Liver (tissue), 9 donors: Measurements from ENCODE around the gene PCDH10. TPM values are rescaled to one million over a fixed set of nuclear protein-coding genes. Genes with fewer than 3 reads are reported as not detected.

ENCODE experiments used
- DNase-seq: peaks from one replicate; pipeline ENCODE4 v3.0.0-alpha.2; 2017; ENCODE audit warnings: low spot score
- H3K27ac ChIP-seq, 2 donors: one replicate each; pipeline ENCODE4 v1.7.0; 2013; ENCODE audit warnings: inconsistent platforms in 2 of 2, low read length in 2 of 2, control low read depth in 1 of 2, low read depth in 1 of 2, mild to moderate bottlenecking in 1 of 2
- H3K27me3 ChIP-seq, 4 donors: one replicate each; pipeline versions ENCODE4 v1.6.1 to v1.7.0; 2013; ENCODE audit warnings: low read length in 3 of 4, inconsistent platforms in 1 of 4, mild to moderate bottlenecking in 1 of 4, moderate library complexity in 1 of 4; ENCODE audit not compliant: control insufficient read depth in 4 of 4, insufficient read depth in 4 of 4
- H3K36me3 ChIP-seq, 4 donors: one replicate each; pipeline versions ENCODE4 v1.6.1 to v1.7.0; 2013; ENCODE audit warnings: low read length in 3 of 4, mild to moderate bottlenecking in 3 of 4, low read depth in 1 of 4, moderate library complexity in 1 of 4; ENCODE audit not compliant: control insufficient read depth in 4 of 4, insufficient read depth in 3 of 4
- H3K4me1 ChIP-seq, 4 donors: one replicate each; pipeline versions ENCODE4 v1.6.1 to v1.7.0; 2013; ENCODE audit warnings: low read length in 3 of 4, mild to moderate bottlenecking in 3 of 4, moderate library complexity in 1 of 4; ENCODE audit not compliant: control insufficient read depth in 4 of 4, insufficient read depth in 4 of 4
- H3K4me3 ChIP-seq, 3 donors: one replicate each; pipeline versions ENCODE4 v1.6.1 to v1.7.0; 2013; ENCODE audit warnings: low read length in 3 of 3, control low read depth in 1 of 3, low read depth in 1 of 3, mild to moderate bottlenecking in 1 of 3
- H3K9ac ChIP-seq, 2 donors: one replicate each; pipeline ENCODE4 v1.7.0; 2013; ENCODE audit warnings: low read length in 2 of 2, mild to moderate bottlenecking in 2 of 2, moderate library complexity in 2 of 2, control low read depth in 1 of 2, low read depth in 1 of 2
- H3K9me3 ChIP-seq, 4 donors: one replicate each; pipeline versions ENCODE4 v1.6.1 to v1.7.0; 2013; ENCODE audit warnings: low read length in 3 of 4; ENCODE audit not compliant: control insufficient read depth in 4 of 4
- ATF3 ChIP-seq: IDR thresholded peaks from 2 replicates; pipeline ENCODE4 v1.6.1; 2016; ENCODE audit warnings: antibody characterized with exemption
- EGR1 ChIP-seq, 2 donors: IDR thresholded peaks; 2 replicates each; pipeline ENCODE4 v1.6.1; 2016 to 2018; ENCODE audit warnings: antibody characterized with exemption in 2 of 2, low read depth in 2 of 2
- FOXA1 ChIP-seq: IDR thresholded peaks from 2 replicates; pipeline ENCODE4 v1.6.1; 2016; ENCODE audit warnings: antibody characterized with exemption
- FOXA2 ChIP-seq: IDR thresholded peaks from 2 replicates; pipeline ENCODE4 v1.6.1; 2016; ENCODE audit warnings: antibody characterized with exemption
- GABPA ChIP-seq, 2 donors: IDR thresholded peaks in 1 of 2; conservative IDR thresholded peaks in 1 of 2; 2 replicates each; pipeline ENCODE4 v1.6.1; 2016; ENCODE audit warnings: antibody characterized with exemption in 2 of 2, mild to moderate bottlenecking in 1 of 2, moderate library complexity in 1 of 2
- HNF4A ChIP-seq, 2 donors: conservative IDR thresholded peaks; 2 replicates each; pipeline ENCODE4 v1.6.1; 2016; ENCODE audit warnings: antibody characterized with exemption in 2 of 2, mild to moderate bottlenecking in 2 of 2
- HNF4G ChIP-seq: IDR thresholded peaks from 2 replicates; pipeline ENCODE4 v1.6.1; 2016; ENCODE audit warnings: antibody characterized with exemption
- JUND ChIP-seq, 2 donors: IDR thresholded peaks; 2 replicates each; pipeline ENCODE4 v1.6.1; 2016; ENCODE audit warnings: antibody characterized with exemption in 2 of 2
- NR2F2 ChIP-seq: IDR thresholded peaks from 2 replicates; pipeline ENCODE4 v1.6.1; 2016; ENCODE audit warnings: antibody characterized with exemption
- RAD21 ChIP-seq, 2 donors: IDR thresholded peaks; 2 replicates each; pipeline ENCODE4 v1.6.1; 2016; ENCODE audit warnings: antibody characterized with exemption in 2 of 2, mild to moderate bottlenecking in 2 of 2
- RXRA ChIP-seq, 2 donors: IDR thresholded peaks; 2 replicates each; pipeline ENCODE4 v1.6.1; 2017 to 2018; ENCODE audit warnings: antibody characterized with exemption in 2 of 2, mild to moderate bottlenecking in 1 of 2
- SP1 ChIP-seq: IDR thresholded peaks from 2 replicates; pipeline ENCODE4 v1.6.1; 2018; ENCODE audit warnings: antibody characterized with exemption, mild to moderate bottlenecking
- TAF1 ChIP-seq: conservative IDR thresholded peaks from 2 replicates; pipeline ENCODE4 v1.6.1; 2016; ENCODE audit warnings: antibody characterized with exemption, mild to moderate bottlenecking
- YY1 ChIP-seq: IDR thresholded peaks from 2 replicates; pipeline ENCODE4 v1.6.1; 2016; ENCODE audit warnings: antibody characterized with exemption, mild to moderate bottlenecking
- polyA plus RNA-seq, 2 donors: library from polyadenylated mRNA; stranded (reverse) in 1 of 2; unstranded in 1 of 2; fragments of 200-250 nt in 1 of 2; fragments of >200 nt in 1 of 2; fragmentation: Nextera tagmentation in 1 of 2; extraction: Ambion mirVana in 1 of 2; gene quantifications; one replicate each; pipeline versions ENCODE4 v1.2.1 to v1.2.3, GENCODE V29; 2013 to 2015
- total RNA-seq, 2 donors: library from RNA; depleted of rRNA; stranded (reverse); fragments of >200 nt; gene quantifications; one replicate each; pipeline ENCODE4 v1.2.3, GENCODE V29; 2014
- TF ChIP-seq, protein P1 (sequence below): IDR thresholded peaks from 2 replicates; pipeline ENCODE4 v1.6.1; 2016; ENCODE audit warnings: antibody characterized with exemption, mild to moderate bottlenecking
- TF ChIP-seq, protein P2 (sequence below): IDR thresholded peaks from 2 replicates; pipeline ENCODE4 v1.6.1; 2016; ENCODE audit warnings: antibody characterized with exemption
- TF ChIP-seq, protein P3 (sequence below): fragments of 150-350 bp; IDR thresholded peaks from 2 replicates; pipeline ENCODE4 v1.5.1; 2017; ENCODE audit warnings: improper control_type of control experiment, low read depth, low read length; ENCODE audit not compliant: missing input control
- TF ChIP-seq, protein P4 (sequence below): IDR thresholded peaks from 2 replicates; pipeline ENCODE4 v1.6.1; 2016; ENCODE audit warnings: antibody characterized with exemption
- donor health status: healthy.
- donor health status: healthy.
- donor health status: healthy.
- donor health status: healthy.
- donor health status: healthy.

The PCDH10 gene
- total and polyA plus RNA-seq, 4 donors, result under 0.01 to 0.09 (median 0.05) TPM; not detected in 1

DNA sequence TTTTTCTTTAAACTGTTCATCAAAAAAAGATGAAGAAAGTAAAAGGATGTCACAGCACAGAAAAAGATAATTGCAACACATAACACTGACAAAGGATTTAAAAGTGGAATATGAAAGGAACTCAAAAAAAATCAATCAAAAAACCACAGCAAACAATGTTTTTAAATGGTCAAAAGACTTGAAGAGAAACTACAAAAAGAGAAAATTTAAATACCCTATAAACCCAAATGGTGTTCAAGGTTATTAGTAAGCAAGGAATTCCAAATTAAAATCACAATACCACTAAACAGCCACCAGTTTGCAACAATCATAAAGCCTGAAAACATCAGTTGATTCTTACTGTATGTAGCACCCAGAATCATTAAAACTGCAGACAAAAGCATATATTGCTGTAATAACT is 36.5 kb upstream of the PCDH10 start:
- Histone ChIP-seq H3K4me1 (no peaks in the 10 kb centered on the region), H3K9me3 (no peaks in the 10 kb centered on the region), H3K4me3 (no peak overlapping the region), H3K27me3 (no peaks in the 10 kb centered on the region), H3K36me3 (no peaks in the 10 kb centered on the region), H3K27ac (no peak overlapping the region), H3K9ac (no peak overlapping the region)
- TF ChIP-seq, protein P1, sequence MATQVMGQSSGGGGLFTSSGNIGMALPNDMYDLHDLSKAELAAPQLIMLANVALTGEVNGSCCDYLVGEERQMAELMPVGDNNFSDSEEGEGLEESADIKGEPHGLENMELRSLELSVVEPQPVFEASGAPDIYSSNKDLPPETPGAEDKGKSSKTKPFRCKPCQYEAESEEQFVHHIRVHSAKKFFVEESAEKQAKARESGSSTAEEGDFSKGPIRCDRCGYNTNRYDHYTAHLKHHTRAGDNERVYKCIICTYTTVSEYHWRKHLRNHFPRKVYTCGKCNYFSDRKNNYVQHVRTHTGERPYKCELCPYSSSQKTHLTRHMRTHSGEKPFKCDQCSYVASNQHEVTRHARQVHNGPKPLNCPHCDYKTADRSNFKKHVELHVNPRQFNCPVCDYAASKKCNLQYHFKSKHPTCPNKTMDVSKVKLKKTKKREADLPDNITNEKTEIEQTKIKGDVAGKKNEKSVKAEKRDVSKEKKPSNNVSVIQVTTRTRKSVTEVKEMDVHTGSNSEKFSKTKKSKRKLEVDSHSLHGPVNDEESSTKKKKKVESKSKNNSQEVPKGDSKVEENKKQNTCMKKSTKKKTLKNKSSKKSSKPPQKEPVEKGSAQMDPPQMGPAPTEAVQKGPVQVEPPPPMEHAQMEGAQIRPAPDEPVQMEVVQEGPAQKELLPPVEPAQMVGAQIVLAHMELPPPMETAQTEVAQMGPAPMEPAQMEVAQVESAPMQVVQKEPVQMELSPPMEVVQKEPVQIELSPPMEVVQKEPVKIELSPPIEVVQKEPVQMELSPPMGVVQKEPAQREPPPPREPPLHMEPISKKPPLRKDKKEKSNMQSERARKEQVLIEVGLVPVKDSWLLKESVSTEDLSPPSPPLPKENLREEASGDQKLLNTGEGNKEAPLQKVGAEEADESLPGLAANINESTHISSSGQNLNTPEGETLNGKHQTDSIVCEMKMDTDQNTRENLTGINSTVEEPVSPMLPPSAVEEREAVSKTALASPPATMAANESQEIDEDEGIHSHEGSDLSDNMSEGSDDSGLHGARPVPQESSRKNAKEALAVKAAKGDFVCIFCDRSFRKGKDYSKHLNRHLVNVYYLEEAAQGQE, result no peak
- TF ChIP-seq RAD21 (IDR thresholded peaks at IDR 0.05), result no peak
- TF ChIP-seq, protein P2, sequence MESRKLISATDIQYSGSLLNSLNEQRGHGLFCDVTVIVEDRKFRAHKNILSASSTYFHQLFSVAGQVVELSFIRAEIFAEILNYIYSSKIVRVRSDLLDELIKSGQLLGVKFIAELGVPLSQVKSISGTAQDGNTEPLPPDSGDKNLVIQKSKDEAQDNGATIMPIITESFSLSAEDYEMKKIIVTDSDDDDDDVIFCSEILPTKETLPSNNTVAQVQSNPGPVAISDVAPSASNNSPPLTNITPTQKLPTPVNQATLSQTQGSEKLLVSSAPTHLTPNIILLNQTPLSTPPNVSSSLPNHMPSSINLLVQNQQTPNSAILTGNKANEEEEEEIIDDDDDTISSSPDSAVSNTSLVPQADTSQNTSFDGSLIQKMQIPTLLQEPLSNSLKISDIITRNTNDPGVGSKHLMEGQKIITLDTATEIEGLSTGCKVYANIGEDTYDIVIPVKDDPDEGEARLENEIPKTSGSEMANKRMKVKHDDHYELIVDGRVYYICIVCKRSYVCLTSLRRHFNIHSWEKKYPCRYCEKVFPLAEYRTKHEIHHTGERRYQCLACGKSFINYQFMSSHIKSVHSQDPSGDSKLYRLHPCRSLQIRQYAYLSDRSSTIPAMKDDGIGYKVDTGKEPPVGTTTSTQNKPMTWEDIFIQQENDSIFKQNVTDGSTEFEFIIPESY, result no peak
- TF ChIP-seq YY1, result no peak
- no peak for TF ChIP-seq GABPA (IDR thresholded peaks at IDR 0.05 in 1 of 2, conservative IDR thresholded peaks at IDR 0.05 in 1 of 2)
- TF ChIP-seq FOXA1, result no peak
- TF ChIP-seq SP1, result no peak
- no peak for TF ChIP-seq TAF1
- TF ChIP-seq JUND (IDR thresholded peaks at IDR 0.05), result no peak
- no peak for TF ChIP-seq EGR1 (IDR thresholded peaks at IDR 0.05; ENCODE audit: low read depth in 2 of 2)
- no peak for TF ChIP-seq NR2F2
- TF ChIP-seq, protein P3, sequence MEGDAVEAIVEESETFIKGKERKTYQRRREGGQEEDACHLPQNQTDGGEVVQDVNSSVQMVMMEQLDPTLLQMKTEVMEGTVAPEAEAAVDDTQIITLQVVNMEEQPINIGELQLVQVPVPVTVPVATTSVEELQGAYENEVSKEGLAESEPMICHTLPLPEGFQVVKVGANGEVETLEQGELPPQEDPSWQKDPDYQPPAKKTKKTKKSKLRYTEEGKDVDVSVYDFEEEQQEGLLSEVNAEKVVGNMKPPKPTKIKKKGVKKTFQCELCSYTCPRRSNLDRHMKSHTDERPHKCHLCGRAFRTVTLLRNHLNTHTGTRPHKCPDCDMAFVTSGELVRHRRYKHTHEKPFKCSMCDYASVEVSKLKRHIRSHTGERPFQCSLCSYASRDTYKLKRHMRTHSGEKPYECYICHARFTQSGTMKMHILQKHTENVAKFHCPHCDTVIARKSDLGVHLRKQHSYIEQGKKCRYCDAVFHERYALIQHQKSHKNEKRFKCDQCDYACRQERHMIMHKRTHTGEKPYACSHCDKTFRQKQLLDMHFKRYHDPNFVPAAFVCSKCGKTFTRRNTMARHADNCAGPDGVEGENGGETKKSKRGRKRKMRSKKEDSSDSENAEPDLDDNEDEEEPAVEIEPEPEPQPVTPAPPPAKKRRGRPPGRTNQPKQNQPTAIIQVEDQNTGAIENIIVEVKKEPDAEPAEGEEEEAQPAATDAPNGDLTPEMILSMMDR, result no peak
- TF ChIP-seq, protein P4, sequence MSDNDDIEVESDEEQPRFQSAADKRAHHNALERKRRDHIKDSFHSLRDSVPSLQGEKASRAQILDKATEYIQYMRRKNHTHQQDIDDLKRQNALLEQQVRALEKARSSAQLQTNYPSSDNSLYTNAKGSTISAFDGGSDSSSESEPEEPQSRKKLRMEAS, result no peak
- TF ChIP-seq ATF3, result no peak
- TF ChIP-seq HNF4G, result no peak
- TF ChIP-seq FOXA2, result no peak
- no peak for TF ChIP-seq RXRA (IDR thresholded peaks at IDR 0.05)
- TF ChIP-seq HNF4A (conservative IDR thresholded peaks at IDR 0.05), result no peak
- DNase-seq, result no peak
